K562 (cell line): Measurements from ENCODE around the gene MAB21L4. TPM values are rescaled to one million over a fixed set of nuclear protein-coding genes. Genes with fewer than 3 reads are reported as not detected.

Source experiments
- ATAC-seq: fragments of 200-7000 bp; cut with Tn5 transposase; 3 replicates; pipeline ENCODE4 v1.9.1; 2020; ENCODE audit warnings: moderate library complexity
- BruUV-seq: library from RNA; stranded (reverse); fragments of 400-500 nt; replicated peaks from 2 replicates; lab custom pipeline; 2021; lab: Mats Ljungman, UMichigan
- CTCF ChIA-PET: fragments of 300-600 bp; formaldehyde crosslinking; extraction: SDS; loops from one replicate; lab custom pipeline; 2021; ENCODE audit warnings: low intra/inter-chr PET ratio; lab: Yijun Ruan, JAX
- POLR2A ChIA-PET: fragments of 300-600, 350-650 bp; sonication (Branson Sonifier 250); formaldehyde crosslinking; extraction: SDS; loops from one replicate; lab custom pipeline; 2021; ENCODE audit warnings: antibody characterized with exemption, inconsistent platforms; lab: Yijun Ruan, JAX
- DNase-seq, 4 experiments: peaks; one replicate each; pipeline versions ENCODE4 v3.0.0 to v3.0.0-alpha.2; 2011 to 2018; ENCODE audit warnings: low spot score in 3 of 4, mixed read lengths in 3 of 4; ENCODE audit errors: extremely low read depth in 1 of 4
- FAIRE-seq: peaks from 2 replicates; lab custom pipeline; 2011; peaks lifted over from hg19 to GRCh38; lab: Jason Lieb, UNC
- H2AFZ ChIP-seq: 2 replicates; pipeline ENCODE4 v1.6.0; 2011; ENCODE audit warnings: low read depth, low read length, control low read depth, inconsistent platforms
- H3K27ac ChIP-seq: fragments of 200-600 bp; 3 replicates; pipeline ENCODE4 v1.8.0; 2011; ENCODE audit warnings: low read depth, mild to moderate bottlenecking, control low read depth, inconsistent platforms, low read length, moderate library complexity, mixed read lengths; ENCODE audit errors: extremely low read depth
- H3K27me3 ChIP-seq, 2 experiments: fragments of 300-600 bp in 1 of 2; 2 replicates in 1 of 2; 3 replicates in 1 of 2; pipeline versions ENCODE4 v1.6.0 to v1.8.0; 2011; ENCODE audit warnings: inconsistent platforms in 2 of 2, low read length in 2 of 2, mild to moderate bottlenecking in 1 of 2, mixed read lengths in 1 of 2, moderate library complexity in 1 of 2; ENCODE audit not compliant: control insufficient read depth in 2 of 2, insufficient read depth in 2 of 2
- H3K36me3 ChIP-seq: fragments of 300-600 bp; 3 replicates; pipeline ENCODE4 v1.8.0; 2011; ENCODE audit warnings: mild to moderate bottlenecking, low read length, inconsistent platforms; ENCODE audit not compliant: control insufficient read depth, insufficient read depth
- H3K4me1 ChIP-seq, 2 experiments: fragments of 200-600 bp in 1 of 2; replicated peaks in 1 of 2; 2 replicates in 1 of 2; 3 replicates in 1 of 2; pipeline versions ENCODE4 v1.5.1 to v1.8.0; 2011; ENCODE audit warnings: inconsistent platforms in 2 of 2, low read length in 2 of 2, mild to moderate bottlenecking in 1 of 2, mixed read lengths in 1 of 2, moderate library complexity in 1 of 2; ENCODE audit not compliant: control insufficient read depth in 2 of 2, insufficient read depth in 2 of 2
- H3K4me2 ChIP-seq: 2 replicates; pipeline ENCODE4 v1.6.1; 2011; ENCODE audit warnings: low read length, control low read depth, inconsistent platforms, mixed read lengths; ENCODE audit not compliant: insufficient read depth
- H3K4me3 ChIP-seq: fragments of 200-600 bp; sonication (generic), shearing (Covaris generic); 2 replicates; pipeline ENCODE4 v1.5.1; 2016; ENCODE audit warnings: control low read depth, inconsistent platforms
- H3K79me2 ChIP-seq: fragments of 200-600 bp; 3 replicates; pipeline ENCODE4 v1.8.0; 2011; ENCODE audit warnings: low read length, inconsistent platforms; ENCODE audit not compliant: control insufficient read depth, insufficient read depth
- H3K9ac ChIP-seq, 2 experiments: 2 replicates each; pipeline versions ENCODE4 v1.6.0 to v1.6.1; 2011; ENCODE audit warnings: low read depth in 2 of 2, low read length in 2 of 2, control low read depth in 1 of 2, inconsistent platforms in 1 of 2, mild to moderate bottlenecking in 1 of 2, mixed read lengths in 1 of 2; ENCODE audit not compliant: insufficient read depth in 1 of 2
- H3K9me1 ChIP-seq: one replicate; pipeline ENCODE4 v1.6.0; 2011; ENCODE audit warnings: inconsistent platforms, mild to moderate bottlenecking, low read length, moderate library complexity; ENCODE audit not compliant: control insufficient read depth, insufficient read depth
- H3K9me3 ChIP-seq: replicated peaks from 2 replicates; pipeline ENCODE4 v1.5.1; 2011; ENCODE audit warnings: low read depth, low read length, inconsistent platforms; ENCODE audit not compliant: control insufficient read depth, insufficient read depth
- H4K20me1 ChIP-seq: replicated peaks from 2 replicates; pipeline ENCODE4 v1.6.1; 2011; ENCODE audit warnings: low read length, inconsistent platforms, mixed read lengths; ENCODE audit not compliant: control insufficient read depth, insufficient read depth
- CEBPG ChIP-seq, 3 experiments: fragments of 200-800 bp in 1 of 3; sonication (Bioruptor generic) in 1 of 3; sonication (generic) in 1 of 3; formaldehyde crosslinking in 1 of 3; IDR thresholded peaks in 2 of 3; conservative IDR thresholded peaks in 1 of 3; 2 replicates each; pipeline versions ENCODE4 v1.6.1 to v1.8.0; 2016 to 2022; ENCODE audit warnings: missing compliant biosample characterization in 2 of 3, missing genetic modification characterization in 2 of 3, mild to moderate bottlenecking in 1 of 3, missing genetic modification reagents in 1 of 3
- DNMT1 ChIP-seq: fragments of 450-650 bp; IDR thresholded peaks from 2 replicates; pipeline ENCODE4 v1.6.1; 2016; ENCODE audit warnings: antibody characterized with exemption, mild to moderate bottlenecking
- ILF3 ChIP-seq: fragments of 450-650 bp; IDR thresholded peaks from 2 replicates; pipeline ENCODE4 v1.6.1; 2018; ENCODE audit warnings: antibody characterized with exemption, mild to moderate bottlenecking, moderate library complexity, borderline replicate concordance
- MECOM ChIP-seq: fragments of 250-450 bp; sonication (Bioruptor Pico); IDR thresholded peaks from 2 replicates; pipeline ENCODE4 v1.8.0; 2022; ENCODE audit warnings: inconsistent platforms
- ZBTB34 ChIP-seq: fragments of 250-450 bp; sonication (Bioruptor Pico); IDR thresholded peaks from 2 replicates; pipeline ENCODE4 v1.8.0; 2021; ENCODE audit warnings: mild to moderate bottlenecking, moderate library complexity
- ZEB2 ChIP-seq: fragments of 450-650 bp; IDR thresholded peaks from 2 replicates; pipeline ENCODE4 v1.6.1; 2016
- WGBS: fragments of 100-300 bp; shearing (Covaris generic); methylation state at CpG from one replicate; pipeline ENCODE4 v1.1.6; 2016; ENCODE audit warnings: low coverage, mixed read lengths; ENCODE audit not compliant: insufficient coverage; ENCODE audit errors: missing lambda C conversion rate; 5-methylcytosine and 5-hydroxymethylcytosine counted together
- in situ Hi-C: fragments of 300-500 bp; cut with MboI; formaldehyde crosslinking; loops from 4 replicates; pipeline ENCODE4 v1.15.0; 2018; ENCODE audit warnings: inconsistent platforms, mixed read lengths
- intact Hi-C: fragments of 100-400 bp; cut with micrococcal nuclease; formaldehyde crosslinking; loops from 2 replicates; pipeline ENCODE4 v1.14.2; 2022
- polyA plus RNA-seq, 8 experiments: library from polyadenylated mRNA; depleted of rRNA in 4 of 8; stranded (reverse) in 5 of 8; unstranded in 3 of 8; fragments of >200 nt; fragmentation: Nextera tagmentation in 2 of 8; fragmentation: Illumina TruSeq in 1 of 8; extraction: Ambion mirVana in 2 of 8; extraction: Trizol in 1 of 8; gene quantifications; 2 replicates each; pipeline versions ENCODE4 v1.2.1 to v1.2.3, GENCODE V29; 2011 to 2014; ENCODE audit warnings: inconsistent platforms in 1 of 8, missing spikeins in 1 of 8
- total RNA-seq, 7 experiments: library from RNA; depleted of rRNA in 6 of 7; stranded (reverse); fragments of >200 nt in 6 of 7; fragmentation: Illumina TruSeq in 2 of 7; extraction: Trizol in 2 of 7; gene quantifications; 2 replicates each; pipeline versions ENCODE4 v1.2.1 to v1.2.3, GENCODE V29; 2011 to 2021; ENCODE audit warnings: low replicate concordance in 1 of 7

Gene MAB21L4
- total and polyA plus RNA-seq, 9 of the 15 experiments (the other 6 are each of a cell fraction or from before 2014, with no cell fraction given) = 0.03 TPM; not detected in 8

- peaks cover 0 to 31% of the 10 kb centered on the region in 2 experiments; a peak in 2 of 5 replicates for H3K4me1 ChIP-seq
- TF ChIP-seq MECOM (CRISPR knock-in tag) = no peak
- no peak for TF ChIP-seq ZBTB34 (CRISPR knock-in tag)
- no peak for TF ChIP-seq ILF3
- TF ChIP-seq DNMT1 = no peak
- TF ChIP-seq ZEB2 = no peak
- no peak for TF ChIP-seq CEBPG (CRISPR knock-in tag; IDR thresholded peaks at IDR 0.05)
- TF ChIP-seq CEBPG (tag; conservative IDR thresholded peaks at IDR 0.05 in 1 of 2, IDR thresholded peaks at IDR 0.05 in 1 of 2) = no peak
- FAIRE-seq (no peak), DNase-seq (no peak), ATAC-seq (no peak)
- in situ Hi-C loops (no loop called here), intact Hi-C loops (loop anchor here (10.0 kb wide), 1 partner anchor 157 kb away; no protein-coding TSS in a partner anchor)
- ChIA-PET CTCF (no interaction called here), POLR2A (interaction anchor here (0.7 kb wide), 1 partner anchor 10 kb away, joined by 3 read pairs; no protein-coding TSS in a partner anchor)
- peaks cover 0 to 30% of the 10 kb centered on the region in 2 experiments; a peak in 2 of 5 replicates for H3K27me3 ChIP-seq
- H3K4me2 ChIP-seq = no peak overlapping the region
- H3K9me3 ChIP-seq = no peaks in the 10 kb centered on the region
- H3K4me3 ChIP-seq = no peak overlapping the region
- BruUV-seq = no TSS peak
- H3K9ac ChIP-seq = no peak overlapping the region
- H4K20me1 ChIP-seq = peaks cover 6% of the 10 kb centered on the region
- no peaks in the 10 kb centered on the region for H3K79me2 ChIP-seq
- no peak overlapping the region for H2AFZ ChIP-seq
- H3K27ac ChIP-seq = no peak overlapping the region
- H3K36me3 ChIP-seq = no peaks in the 10 kb centered on the region
- no peaks in the 10 kb centered on the region for H3K9me1 ChIP-seq
- WGBS = 1% methylated on average over 6 of the region's 10 CpGs
Measured at GRCh38 chr2:240917684-240918257, 21.8 kb upstream of the MAB21L4 start.
